VCaP (cell line): ENCODE results near the gene NDUFB8.

ENCODE experiments used
- H3K27ac ChIP-seq: fragments of 450-650 bp; 2 replicates; pipeline ENCODE4 v1.5.1; 2017
- TF ChIP-seq, protein P1 (sequence below): fragments of 450-650 bp; conservative IDR thresholded peaks from 2 replicates; pipeline ENCODE4 v1.5.1; 2017; ENCODE audit warnings: mild to moderate bottlenecking, moderate library complexity

NDUFB8 gene

DNA sequence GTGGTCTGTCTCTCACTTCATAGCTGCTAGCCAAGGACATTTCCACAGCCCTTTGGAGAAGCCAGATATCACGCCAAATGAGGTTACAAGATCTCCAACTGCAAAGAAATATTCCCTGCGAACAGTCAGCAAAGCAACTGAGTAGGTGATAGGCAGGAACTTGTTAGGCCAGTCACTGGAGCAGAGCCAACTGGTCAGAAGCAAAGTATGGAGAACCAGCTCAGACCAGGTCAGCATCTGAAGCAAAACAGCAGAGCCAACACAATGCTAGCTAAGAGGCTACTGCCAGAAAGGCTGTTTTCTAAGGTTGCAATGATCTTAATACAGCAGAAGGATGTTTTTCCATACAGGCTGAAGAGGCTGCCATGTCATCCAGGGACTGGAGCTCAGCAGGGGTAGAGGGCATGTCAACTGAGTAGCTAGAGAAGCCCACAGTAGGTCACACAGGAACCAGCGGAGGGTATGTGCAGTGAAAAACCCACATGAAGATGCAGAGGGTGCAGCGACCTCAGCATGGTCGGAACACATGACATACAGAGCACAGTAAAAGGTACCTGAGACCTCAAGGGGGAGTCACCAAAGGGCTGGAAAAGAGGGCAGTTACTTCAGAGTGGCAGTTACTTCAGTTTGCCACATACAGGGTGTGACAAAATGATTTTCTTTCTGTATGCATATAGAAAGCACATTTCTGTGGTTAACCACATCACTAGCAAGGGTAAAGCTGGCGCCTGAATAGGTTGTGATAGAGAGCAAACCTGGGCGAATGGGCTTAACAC lies 18.9 kb downstream of the NDUFB8 start:
- TF ChIP-seq, protein P1, sequence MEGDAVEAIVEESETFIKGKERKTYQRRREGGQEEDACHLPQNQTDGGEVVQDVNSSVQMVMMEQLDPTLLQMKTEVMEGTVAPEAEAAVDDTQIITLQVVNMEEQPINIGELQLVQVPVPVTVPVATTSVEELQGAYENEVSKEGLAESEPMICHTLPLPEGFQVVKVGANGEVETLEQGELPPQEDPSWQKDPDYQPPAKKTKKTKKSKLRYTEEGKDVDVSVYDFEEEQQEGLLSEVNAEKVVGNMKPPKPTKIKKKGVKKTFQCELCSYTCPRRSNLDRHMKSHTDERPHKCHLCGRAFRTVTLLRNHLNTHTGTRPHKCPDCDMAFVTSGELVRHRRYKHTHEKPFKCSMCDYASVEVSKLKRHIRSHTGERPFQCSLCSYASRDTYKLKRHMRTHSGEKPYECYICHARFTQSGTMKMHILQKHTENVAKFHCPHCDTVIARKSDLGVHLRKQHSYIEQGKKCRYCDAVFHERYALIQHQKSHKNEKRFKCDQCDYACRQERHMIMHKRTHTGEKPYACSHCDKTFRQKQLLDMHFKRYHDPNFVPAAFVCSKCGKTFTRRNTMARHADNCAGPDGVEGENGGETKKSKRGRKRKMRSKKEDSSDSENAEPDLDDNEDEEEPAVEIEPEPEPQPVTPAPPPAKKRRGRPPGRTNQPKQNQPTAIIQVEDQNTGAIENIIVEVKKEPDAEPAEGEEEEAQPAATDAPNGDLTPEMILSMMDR: no peak
- H3K27ac ChIP-seq: peak overlapping the region; percentile 54

DNA sequence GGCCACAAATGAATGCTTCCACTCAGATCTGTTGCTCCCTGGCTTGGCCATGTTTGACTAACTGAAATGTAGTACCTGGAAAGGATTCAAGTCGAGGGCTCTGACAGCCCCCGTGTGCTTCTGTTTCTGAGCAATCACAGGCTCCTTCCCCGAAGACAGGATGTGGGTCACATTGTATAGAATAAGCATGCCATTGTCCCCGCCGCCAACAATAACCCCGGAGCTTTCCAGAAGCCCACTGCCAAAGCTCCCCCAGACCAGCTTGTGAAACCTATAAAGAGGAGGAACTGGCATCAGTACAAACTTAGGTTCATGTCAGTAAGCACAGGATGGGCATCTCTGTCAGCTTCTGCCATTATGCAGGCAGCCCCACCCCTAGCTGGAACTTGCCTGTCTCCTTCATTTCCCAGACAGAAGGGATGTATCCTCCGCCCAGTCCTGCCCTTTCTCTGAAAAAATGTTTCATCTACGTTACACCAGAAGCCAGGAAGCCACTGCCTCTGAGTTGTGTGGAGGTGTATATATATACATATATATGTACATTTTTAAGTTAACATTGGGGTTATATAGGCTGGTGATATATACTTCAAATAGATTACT lies 20.3 kb downstream of the NDUFB8 start:
- no peak overlapping the region for H3K27ac ChIP-seq
- TF ChIP-seq, protein P1: no peak

DNA sequence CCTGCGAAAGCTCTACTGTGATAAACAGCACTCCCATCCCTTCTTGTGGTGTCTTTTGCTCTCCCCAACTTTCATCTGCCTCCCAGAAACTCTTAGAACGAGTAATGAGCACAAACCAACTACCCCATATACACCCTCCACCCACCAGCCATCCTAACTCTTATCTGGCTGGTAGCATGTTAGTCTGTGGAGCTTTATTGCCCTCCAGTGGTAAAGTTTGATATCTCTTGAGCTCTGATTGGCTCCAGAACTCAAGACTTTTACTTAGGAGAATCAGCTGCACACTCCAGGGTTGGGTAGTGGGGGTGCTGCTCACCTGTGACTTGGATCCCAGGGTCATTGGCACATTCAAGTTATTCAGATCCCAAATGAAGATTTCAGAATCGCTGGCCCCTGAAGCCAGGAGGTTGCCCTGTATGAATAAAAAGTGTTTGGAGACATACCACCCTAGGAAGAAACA lies 20.9 kb downstream of the NDUFB8 start:
- H3K27ac ChIP-seq: no peak overlapping the region
- TF ChIP-seq, protein P1: peak; percentile 85

DNA sequence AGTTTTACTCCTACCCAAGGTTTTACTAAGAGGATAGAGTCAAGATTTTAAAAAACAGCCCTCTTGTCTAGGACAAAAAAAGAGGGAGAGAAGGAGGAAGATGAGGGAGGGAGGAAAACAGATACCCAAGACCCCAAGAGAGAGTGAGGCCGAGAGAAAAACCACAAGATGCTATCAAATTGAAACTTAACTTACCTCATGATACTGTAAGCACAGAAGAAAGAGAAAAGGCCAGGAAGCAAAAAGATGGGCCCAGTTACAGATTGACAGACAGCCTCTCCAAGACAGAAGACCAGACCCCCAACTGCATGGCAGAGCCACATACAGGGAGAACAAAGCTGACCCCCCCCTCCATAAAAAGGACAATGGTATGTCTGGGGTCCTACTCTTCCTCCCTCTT lies 21.4 kb downstream of the NDUFB8 start:
- TF ChIP-seq, protein P1: no peak
- no peak overlapping the region for H3K27ac ChIP-seq

DNA sequence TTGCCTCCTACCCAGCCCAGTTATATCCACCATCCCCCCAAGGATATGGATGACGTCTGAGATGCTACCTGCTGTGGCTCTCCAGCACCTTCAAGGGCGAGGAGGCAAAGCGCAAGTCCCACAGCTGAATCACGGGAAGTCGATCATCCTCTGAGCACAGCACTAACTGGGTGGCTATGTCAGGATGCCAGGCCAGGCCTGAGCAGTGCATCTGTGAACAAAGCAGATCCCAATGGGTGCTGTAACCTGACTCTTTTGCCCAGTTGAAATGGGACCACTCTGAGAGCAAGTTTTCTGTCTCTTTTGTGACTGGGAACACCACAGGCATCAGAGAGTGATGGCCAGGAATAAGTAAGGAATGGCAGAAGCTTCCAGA lies 22.3 kb downstream of the NDUFB8 start:
- H3K27ac ChIP-seq: no peak overlapping the region
- TF ChIP-seq, protein P1: no peak

DNA sequence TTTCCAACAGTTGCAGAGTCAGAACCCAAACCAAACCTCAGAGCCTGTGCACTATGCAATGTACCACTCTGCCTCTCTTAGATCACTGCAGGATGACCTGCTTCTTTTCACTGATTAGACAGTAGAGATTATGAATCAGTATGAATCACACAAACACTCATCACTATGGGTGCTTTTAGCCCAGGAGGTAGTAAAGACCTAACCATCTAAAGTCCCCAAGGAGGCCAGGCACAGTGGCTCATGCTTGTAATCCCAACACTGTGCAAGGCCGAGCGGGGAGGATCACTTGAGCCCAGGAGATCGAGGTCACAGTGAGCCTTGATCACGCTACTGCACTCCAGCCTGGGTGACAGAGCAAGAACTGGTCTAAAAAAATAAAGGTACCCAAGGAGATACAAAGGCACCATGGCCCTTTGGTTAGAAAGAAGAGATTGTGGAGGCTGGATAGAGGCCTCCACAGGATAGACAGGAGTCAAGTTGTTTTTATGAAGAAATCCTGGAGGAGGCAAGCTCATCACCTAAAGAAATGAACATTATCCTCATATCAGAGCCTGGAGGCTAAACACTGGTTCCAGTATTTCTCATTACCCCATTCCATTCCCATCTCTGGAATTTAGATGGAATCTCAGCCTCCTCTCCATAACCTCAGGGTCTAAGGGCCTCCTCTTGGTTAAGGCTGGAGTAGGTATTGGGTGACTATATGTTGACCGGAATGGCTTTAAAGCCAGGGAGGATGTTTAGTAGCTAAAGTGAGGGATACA lies 22.9 kb downstream of the NDUFB8 start:
- no peak overlapping the region for H3K27ac ChIP-seq
- TF ChIP-seq, protein P1: no peak

DNA sequence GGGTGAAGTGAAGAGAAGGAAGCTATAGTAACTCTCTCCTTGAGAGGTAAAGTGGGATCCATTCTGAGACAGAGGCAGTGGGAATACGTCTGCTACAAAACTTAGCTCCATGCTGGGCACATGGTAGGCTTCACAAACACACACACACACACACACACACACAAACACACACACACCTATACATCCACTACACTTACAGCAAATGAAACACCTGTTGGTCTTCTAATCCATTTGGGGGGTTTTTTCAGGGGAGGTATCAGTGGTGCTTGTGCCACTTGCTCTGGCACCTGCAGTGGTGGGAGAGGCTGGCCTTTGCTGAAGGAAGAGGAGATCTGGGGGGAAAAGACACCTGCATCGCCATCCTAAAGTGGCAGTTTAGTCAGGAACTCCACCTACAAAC lies 24.5 kb downstream of the NDUFB8 start:
- TF ChIP-seq, protein P1: no peak
- no peak overlapping the region for H3K27ac ChIP-seq
